PC-9 (cell line): Measurements from ENCODE around the gene MELTF. TPM values are rescaled to one million over a fixed set of nuclear protein-coding genes. Genes with fewer than 3 reads are reported as not detected.

ENCODE experiments used
- BruUV-seq: library from RNA; stranded (reverse); fragments of 400-500 nt; replicated peaks from 2 replicates; lab custom pipeline; 2021; lab: Mats Ljungman, UMichigan
- CTCF ChIA-PET: fragments of 300-600 bp; sonication (Branson Sonifier 250); formaldehyde crosslinking; loops from one replicate; lab custom pipeline; 2022; ENCODE audit warnings: antibody characterized with exemption; lab: Charles Lee
- POLR2A ChIA-PET: fragments of 300-600 bp; sonication (Branson Sonifier 250); formaldehyde crosslinking; loops from one replicate; lab custom pipeline; 2022; ENCODE audit warnings: antibody characterized with exemption; ENCODE audit not compliant: unreplicated experiment; lab: Charles Lee
- DNase-seq, 2 experiments: peaks; one replicate each; pipeline versions ENCODE4 v3.0.0 to v3.0.0-alpha.2; 2015 to 2022; ENCODE audit warnings: mixed read lengths in 1 of 2
- H2AFZ ChIP-seq: fragments of 200-600 bp; sonication (generic); 2 replicates; pipeline ENCODE4 v1.8.1; 2017; ENCODE audit warnings: antibody characterized with exemption
- H3F3A ChIP-seq: fragments of 200-600 bp; sonication (generic); 2 replicates; pipeline ENCODE4 v1.8.1; 2017; ENCODE audit warnings: antibody characterized with exemption, mild to moderate bottlenecking, low read depth; ENCODE audit not compliant: insufficient read depth
- H3K27ac ChIP-seq: fragments of 200-600 bp; sonication (generic); 2 replicates; pipeline ENCODE4 v1.6.1; 2016; ENCODE audit warnings: mixed run types
- H3K27me3 ChIP-seq: fragments of 200-600 bp; sonication (generic); 2 replicates; pipeline ENCODE4 v1.6.1; 2016; ENCODE audit warnings: low read depth, mixed run types; ENCODE audit not compliant: insufficient read depth
- H3K36me3 ChIP-seq: fragments of 200-600 bp; sonication (generic); 2 replicates; pipeline ENCODE4 v1.6.1; 2016; ENCODE audit warnings: low read depth, mixed run types
- H3K4me1 ChIP-seq: fragments of 200-600 bp; sonication (generic); replicated peaks from 2 replicates; pipeline ENCODE4 v1.6.1; 2016; ENCODE audit warnings: mixed run types; ENCODE audit not compliant: insufficient read depth
- H3K4me2 ChIP-seq: fragments of 200-600 bp; sonication (generic); 2 replicates; pipeline ENCODE4 v1.6.1; 2017; ENCODE audit warnings: mixed run types
- H3K4me3 ChIP-seq: fragments of 200-600 bp; sonication (generic); 2 replicates; pipeline ENCODE4 v1.6.1; 2016; ENCODE audit warnings: mixed run types
- H3K79me2 ChIP-seq: fragments of 200-600 bp; sonication (generic); 2 replicates; pipeline ENCODE4 v1.6.1; 2017; ENCODE audit warnings: low read depth, mixed run types
- H3K9me2 ChIP-seq: fragments of 200-600 bp; sonication (generic); 2 replicates; pipeline ENCODE4 v1.8.1; 2017; ENCODE audit warnings: mild to moderate bottlenecking; ENCODE audit not compliant: insufficient read depth
- H3K9me3 ChIP-seq: fragments of 200-600 bp; sonication (generic); 2 replicates; pipeline ENCODE4 v1.8.1; 2016; ENCODE audit warnings: low read depth; ENCODE audit not compliant: insufficient read depth
- H4K20me1 ChIP-seq: fragments of 200-600 bp; sonication (generic); 2 replicates; pipeline ENCODE4 v1.8.1; 2017; ENCODE audit not compliant: insufficient read depth
- CTCF ChIP-seq: fragments of 200-600 bp; sonication (generic); conservative IDR thresholded peaks from 2 replicates; pipeline ENCODE4 v1.6.1; 2017; ENCODE audit warnings: mixed run types, antibody characterized with exemption, mild to moderate bottlenecking, moderate library complexity
- EZH2 ChIP-seq: fragments of 200-600 bp; sonication (generic); IDR thresholded peaks from 2 replicates; pipeline ENCODE4 v1.8.0; 2017; ENCODE audit warnings: antibody characterized with exemption, low read depth
- intact Hi-C: fragments of 100-400 bp; cut with micrococcal nuclease; formaldehyde crosslinking; loops from one replicate; pipeline ENCODE4 v1.10.0; 2022; ENCODE audit not compliant: unreplicated experiment
- total RNA-seq: library from RNA; stranded (reverse); gene quantifications from 2 replicates; pipeline ENCODE4 v1.2.3, GENCODE V29; 2021

The MELTF gene
- total RNA-seq, 1 experiment from 2014 or later = 154 TPM

GRCh38 chr3:196969660-196970546 is 59.7 kb downstream of the MELTF start:
- H3F3A ChIP-seq = 0 out of 2 replicates have a peak, but pooled peaks cover 5% of the 10 kb centered on the region
- H3K9me2 ChIP-seq = no peaks in the 10 kb centered on the region
- H3K9me3 ChIP-seq = no peaks in the 10 kb centered on the region
- H3K79me2 ChIP-seq = no peaks in the 10 kb centered on the region
- peak overlapping the region; percentile 73; the same call in 1 of the 2 replicates for H3K4me3 ChIP-seq
- H3K27me3 ChIP-seq = peaks cover 22% of the 10 kb centered on the region
- no peaks in the 10 kb centered on the region for H4K20me1 ChIP-seq
- no peaks in the 10 kb centered on the region for H3K4me1 ChIP-seq
- H3K4me2 ChIP-seq = peak overlapping the region; percentile 91
- TF ChIP-seq EZH2 (peak; percentile 94; the same call in 1 of the 2 replicates), CTCF (peak; percentile 72)
- intact Hi-C loops = loop anchor here (1.0 kb wide), 1 partner anchor 361 kb away; no protein-coding TSS in a partner anchor
- peak in 1 of 2 experiments; percentile 80 for DNase-seq
- no TSS peak for BruUV-seq
- ChIA-PET CTCF (interaction anchor here (0.6 to 1.3 kb wide), 5 partner anchors 9 to 757 kb away, joined by 3 to 7 read pairs (median 3); partner anchors contain the start of gene PAK2), POLR2A (interaction anchor here (0.5 kb wide), 1 partner anchor 57 kb away, joined by 6 read pairs; no protein-coding TSS in a partner anchor)
- no peaks in the 10 kb centered on the region for H3K36me3 ChIP-seq
- H3K27ac ChIP-seq = no peak overlapping the region
- H2AFZ ChIP-seq = peak overlapping the region; percentile 99; the same call in 1 of the 2 replicates

GRCh38 chr3:196969134-196969659 is 60.4 kb downstream of the MELTF start:
- H3K9me2 ChIP-seq = no peaks in the 10 kb centered on the region
- peak overlapping the region; percentile 73 for H3K4me3 ChIP-seq
- H3K27ac ChIP-seq = no peak overlapping the region
- H3K27me3 ChIP-seq = peaks cover 22% of the 10 kb centered on the region
- POLR2A ChIA-PET = interaction anchor here (0.5 kb wide), 1 partner anchor 56 kb away, joined by 6 read pairs; no protein-coding TSS in a partner anchor
- no peaks in the 10 kb centered on the region for H3K79me2 ChIP-seq
- H3F3A ChIP-seq = 0 out of 2 replicates have a peak, but pooled peaks cover 5% of the 10 kb centered on the region
- peak in 1 of 2 experiments; percentile 41 for DNase-seq
- TF ChIP-seq CTCF = no peak
- peak; percentile 92 for TF ChIP-seq EZH2
- H3K4me1 ChIP-seq = no peaks in the 10 kb centered on the region
- CTCF ChIA-PET = interaction anchor here (0.6 to 1.3 kb wide), 6 partner anchors 8 to 757 kb away, joined by 3 to 7 read pairs (median 4); partner anchors contain the start of gene PAK2
- intact Hi-C loops = no loop called here
- no peaks in the 10 kb centered on the region for H4K20me1 ChIP-seq
- BruUV-seq = no TSS peak
- peak overlapping the region; percentile 91 for H3K4me2 ChIP-seq
- no peaks in the 10 kb centered on the region for H3K9me3 ChIP-seq
- peak overlapping the region; percentile 99 for H2AFZ ChIP-seq
- H3K36me3 ChIP-seq = no peaks in the 10 kb centered on the region
